Esophagus mucosa (tissue), 1 donor: ENCODE measurements around the gene TTBK2. TPM values are rescaled to one million over a fixed set of nuclear protein-coding genes. Genes with fewer than 3 reads are reported as not detected.
A peak's percentile ranks its signal among the peaks of the same experiment; 100 is the strongest.
"Not testable (repeated sequence)": the region's sequence is repeated elsewhere in the genome, so short reads cannot be mapped to it uniquely, and the experiment has no call there.

Experiments
- ATAC-seq: fragments of 200-7000 bp; cut with Tn5 transposase; one replicate; pipeline ENCODE4 v1.9.1; 2020
- total RNA-seq: library from RNA; stranded (reverse); gene quantifications from one replicate; pipeline ENCODE4 v1.2.4, GENCODE V29; 2023
- donor health status: DM: yes; HTN: yes; CAD: no.

The TTBK2 gene
- total RNA-seq, 1 donor from 2014 or later: 5.4 TPM

DNA sequence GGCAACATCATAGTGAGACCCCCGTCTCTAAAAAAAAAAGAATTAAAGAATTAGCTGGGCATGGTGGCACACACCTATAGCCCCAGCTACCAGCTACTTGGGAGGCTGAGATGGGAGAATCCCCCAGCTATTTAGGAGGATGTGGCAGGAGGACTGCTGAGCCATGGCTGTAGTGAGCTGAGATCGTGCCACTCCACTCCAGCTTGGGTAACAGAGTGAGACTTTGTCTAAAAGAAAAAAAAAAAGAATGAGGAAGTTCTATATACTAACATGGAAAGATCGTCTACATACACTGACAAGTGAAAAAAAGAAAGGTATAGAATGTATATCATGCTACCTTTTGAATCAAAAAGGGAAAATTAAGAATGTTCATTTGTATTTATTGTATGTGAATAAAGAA is 99.8 kb downstream of the TTBK2 start:
- no peak for ATAC-seq

DNA sequence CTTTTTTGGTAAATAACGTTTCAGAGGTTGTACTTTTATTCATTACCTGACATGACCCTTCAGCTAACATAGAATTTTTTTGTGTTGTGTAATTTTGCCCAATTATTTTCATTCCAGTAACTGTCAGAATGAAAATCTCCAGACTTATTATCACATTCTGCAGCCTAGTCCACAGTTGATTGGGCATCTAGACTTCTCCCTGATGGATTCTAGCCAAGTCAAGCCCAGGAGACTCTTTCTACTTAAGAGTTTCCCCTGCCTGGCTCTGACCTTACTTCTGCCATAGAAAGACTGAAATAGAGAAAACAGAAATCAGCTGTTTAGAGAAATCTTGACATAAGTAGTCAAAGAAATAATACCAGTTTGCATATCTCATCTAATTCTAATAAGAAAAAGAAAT is 100.8 kb downstream of the TTBK2 start:
- ATAC-seq: no peak

DNA sequence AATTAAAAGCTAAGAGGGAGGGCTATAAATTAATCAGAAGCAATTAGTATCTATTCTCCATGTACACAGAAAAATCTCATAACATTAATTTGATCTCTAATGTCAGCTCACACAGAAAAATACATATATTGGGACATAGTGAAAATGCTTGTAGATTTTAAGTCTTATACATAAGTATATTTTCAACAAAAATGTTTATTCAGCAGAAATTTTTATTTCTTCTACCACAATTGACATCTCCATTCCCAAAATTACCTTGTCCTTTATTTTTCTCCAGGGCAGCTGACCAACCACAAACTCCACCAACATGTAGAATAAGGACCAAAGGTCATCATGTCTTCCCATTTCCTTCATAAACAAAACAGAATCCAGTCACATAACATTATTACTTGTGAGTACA is 109.1 kb downstream of the TTBK2 start:
- no peak for ATAC-seq

DNA sequence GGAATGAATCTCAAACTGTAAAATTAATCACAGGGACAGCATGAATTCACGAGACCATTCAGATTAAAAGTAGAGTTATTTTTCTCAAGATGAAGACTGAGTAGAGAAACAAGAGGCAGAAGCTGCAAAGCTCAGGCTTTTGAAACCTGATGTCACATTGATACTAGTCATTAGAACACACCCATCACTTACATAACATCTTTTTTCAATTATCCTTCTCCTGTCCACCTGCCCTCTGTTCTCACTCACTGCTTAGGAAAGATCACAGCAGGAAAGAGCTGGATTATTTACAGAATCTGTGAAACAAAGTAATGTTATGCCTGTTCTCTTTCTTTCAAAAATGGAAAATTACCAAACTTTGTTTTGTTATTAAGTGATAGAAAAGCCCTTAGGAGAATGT is 111.7 kb downstream of the TTBK2 start:
- no peak for ATAC-seq

DNA sequence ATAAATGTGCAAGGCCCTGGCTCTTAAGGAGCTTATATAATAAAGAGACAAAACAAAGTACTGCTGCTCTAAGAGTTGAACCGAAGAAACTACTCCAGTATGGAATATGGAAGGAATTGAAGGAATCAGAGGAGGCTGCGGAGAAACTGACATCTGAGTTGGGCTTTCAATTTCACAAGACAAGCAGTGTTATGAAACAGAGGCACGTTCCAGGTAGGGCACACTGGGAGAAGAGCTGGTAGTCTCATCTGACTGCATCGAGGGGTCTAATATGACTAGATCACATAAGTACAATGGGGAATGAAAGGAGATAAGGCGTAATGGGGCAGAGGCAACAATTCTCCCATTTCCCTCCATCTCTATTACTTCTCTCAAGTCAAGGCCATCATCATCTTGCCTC is 115.3 kb downstream of the TTBK2 start:
- ATAC-seq: no peak

DNA sequence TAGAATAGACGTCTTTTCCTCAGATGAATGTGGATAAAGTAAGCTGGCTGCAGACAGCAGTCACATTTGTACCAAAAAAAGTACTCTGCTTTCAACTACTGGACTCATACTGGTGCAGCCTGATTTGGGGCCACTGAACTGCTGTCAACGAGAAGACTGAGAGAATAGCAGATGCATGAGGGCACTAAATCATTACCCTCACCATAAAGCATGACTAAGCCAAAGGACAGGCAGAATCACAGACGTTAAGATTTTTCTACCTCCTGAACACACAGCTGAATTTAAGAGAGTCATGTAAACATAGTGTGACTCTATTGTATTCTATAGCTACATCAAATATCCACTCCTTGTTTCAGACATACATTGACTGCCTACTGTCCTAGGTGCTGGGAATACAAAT is 115.8 kb downstream of the TTBK2 start:
- ATAC-seq: no peak

DNA sequence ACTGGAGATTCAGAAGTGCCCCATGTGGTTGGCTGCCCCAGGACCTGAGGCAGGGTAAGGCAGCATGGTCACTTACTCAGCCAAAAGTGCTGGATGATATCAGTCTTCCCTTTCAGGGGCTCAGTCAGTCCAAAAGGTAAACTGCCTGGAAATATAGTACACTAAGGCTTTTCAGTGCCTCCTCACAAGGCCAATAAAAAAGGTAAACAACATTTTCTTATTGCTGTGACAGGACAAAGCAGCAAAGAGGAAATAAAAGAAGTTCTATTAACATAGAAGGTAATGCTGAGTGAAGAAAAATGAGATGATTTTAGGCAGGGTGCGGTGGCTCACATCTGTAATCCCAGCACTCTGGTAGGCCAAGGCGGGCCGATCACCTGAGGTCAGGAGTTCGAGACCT is 117.1 kb downstream of the TTBK2 start:
- no peak for ATAC-seq

DNA sequence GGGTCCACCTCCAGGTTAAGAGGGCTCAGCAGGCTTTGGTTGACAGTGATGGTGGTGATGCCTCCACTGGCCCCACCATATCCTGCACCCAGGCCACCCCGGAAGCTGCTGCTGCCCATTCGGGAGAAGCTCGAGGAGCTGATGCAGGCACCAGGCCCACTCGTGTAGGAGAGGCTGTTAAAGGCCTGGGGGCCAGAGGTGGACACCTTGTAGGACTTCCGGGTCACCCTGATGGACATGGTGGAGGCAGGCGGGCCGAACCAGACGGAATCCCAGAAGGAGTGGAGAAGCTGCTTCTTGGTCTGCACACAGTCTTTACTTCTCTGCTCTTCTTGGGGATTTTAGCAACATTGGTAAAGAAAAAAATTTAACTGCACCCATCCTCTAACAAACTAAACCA is 118.4 kb downstream of the TTBK2 start:
- ATAC-seq: no peak

DNA sequence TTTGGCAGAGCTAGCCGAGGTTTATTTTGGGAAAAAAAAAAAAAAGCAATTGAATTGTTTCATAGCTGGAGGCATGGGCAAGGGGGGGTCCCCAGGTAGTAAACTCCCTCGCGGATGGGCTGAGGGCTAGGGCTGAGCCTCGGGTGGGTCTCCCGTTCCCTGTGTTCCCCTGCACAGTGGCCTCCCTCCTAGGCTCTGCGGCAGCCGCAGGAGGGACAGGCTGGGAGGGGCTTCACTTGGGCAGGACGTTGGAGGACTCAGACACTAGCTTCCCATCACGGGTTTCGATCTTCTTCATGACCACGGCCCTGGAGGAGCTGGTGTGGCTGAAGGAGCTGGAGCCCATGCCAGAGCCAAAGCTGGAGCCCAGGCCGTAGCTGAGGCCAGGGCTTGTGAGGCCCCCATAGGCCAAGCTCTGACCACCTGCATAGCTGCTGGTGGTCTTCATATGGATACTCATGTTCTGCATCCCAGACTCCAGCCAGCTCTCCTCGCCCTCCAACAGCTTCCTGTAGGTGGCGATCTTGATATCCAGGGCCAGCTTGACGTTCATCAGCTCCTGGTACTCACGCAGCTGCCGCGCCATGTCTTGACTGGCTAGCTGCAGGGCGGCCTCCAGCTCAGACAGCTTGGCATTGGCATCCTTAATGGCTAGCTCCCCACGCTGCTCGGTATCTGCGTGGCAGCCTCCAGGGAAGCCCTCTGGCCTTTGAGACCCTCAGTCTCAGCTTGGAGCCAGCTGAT is 119.7 kb downstream of the TTBK2 start:
- ATAC-seq: no peak

DNA sequence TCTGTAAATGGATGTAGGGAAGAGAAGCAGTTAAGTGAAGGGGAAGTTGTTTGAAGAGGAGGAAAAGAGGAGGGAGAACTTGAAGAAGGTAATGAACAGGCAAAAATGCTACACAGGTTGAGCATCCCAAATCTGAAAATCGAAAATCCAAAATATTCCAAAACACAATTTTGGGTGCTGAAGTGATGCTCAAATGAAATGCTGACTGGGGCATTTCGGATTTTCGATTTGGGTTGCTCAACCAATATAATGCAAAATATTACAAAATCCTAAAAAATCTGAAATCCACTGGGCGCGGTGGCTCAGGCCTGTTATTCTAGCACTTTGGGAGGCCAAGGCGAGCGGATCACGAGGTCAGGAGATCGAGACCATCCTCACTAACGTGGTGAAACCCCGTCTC is 121.8 kb downstream of the TTBK2 start:
- ATAC-seq: no peak

DNA sequence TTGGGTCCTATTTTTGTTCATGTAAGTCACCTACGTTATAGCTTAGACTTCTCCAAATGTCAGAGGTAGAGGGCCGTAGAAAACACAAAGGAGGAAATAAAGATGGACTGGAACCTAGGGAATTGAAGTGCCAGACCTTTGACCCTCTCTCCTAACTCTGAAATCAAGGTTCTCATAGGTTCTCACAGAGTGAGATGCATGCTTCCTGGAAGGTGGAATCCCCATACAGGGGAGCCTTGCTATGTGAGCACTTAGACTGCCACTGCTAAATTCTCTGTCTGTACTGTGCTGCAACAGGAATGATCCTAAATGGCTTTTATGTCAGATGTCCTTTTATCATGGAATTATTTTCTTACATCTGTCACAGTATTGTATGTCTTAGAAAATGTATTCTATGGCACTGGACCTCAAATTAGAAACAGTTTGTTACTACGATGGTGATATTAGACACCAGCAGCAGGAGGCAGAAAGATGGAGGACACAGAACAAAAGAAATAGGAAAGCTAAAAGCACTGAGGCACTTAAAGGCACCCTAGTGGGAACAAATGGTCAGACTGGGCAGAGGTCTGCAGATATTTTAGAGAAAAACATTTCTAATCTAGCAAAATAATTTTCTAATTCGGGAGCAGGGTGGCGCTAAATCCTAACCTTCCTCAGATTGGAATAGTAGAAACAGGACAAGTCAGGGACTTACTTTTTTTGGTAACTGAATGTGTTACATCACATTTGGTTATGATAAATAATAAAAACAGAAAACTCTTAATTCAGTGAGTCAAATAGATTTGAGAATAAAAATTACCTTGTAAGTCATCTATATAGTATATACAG is 123.4 kb downstream of the TTBK2 start:
- ATAC-seq: no peak

DNA sequence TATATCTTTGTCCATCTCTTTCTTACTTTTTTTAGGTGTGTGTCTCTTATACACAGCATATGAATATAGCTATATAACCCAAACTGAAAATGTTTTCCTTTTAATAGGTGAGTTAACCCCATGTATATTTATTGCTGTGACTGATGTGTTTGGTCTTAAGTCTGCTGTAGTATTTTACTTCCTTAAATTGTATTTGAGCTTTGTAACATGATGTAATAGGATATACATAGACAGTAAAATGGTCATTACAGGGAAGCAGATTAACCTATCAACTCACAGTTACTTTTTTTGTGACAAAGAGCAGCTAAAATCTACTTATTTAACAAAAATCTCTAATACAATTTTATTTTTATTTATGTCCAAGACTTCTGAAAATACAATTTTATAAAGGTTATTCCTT is 131.9 kb downstream of the TTBK2 start:
- ATAC-seq: no peak

DNA sequence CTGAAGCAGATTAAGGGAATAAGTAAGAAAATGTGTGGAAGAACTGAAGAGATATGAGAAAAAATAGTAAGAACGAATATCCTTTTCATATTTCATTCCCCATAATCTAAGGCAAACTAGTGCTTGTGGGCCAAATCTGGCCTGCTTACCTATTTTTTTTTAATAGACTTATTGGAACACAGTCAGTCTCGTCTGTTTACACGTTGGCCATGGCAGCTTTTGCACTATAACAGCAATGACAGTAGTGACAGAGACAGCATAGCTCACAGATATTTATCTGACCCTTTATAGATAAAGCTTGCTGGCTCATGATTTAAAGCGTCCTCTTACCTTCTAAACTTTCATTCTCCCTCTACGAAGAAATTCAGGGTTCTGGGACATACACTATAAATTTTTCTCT is 133.6 kb downstream of the TTBK2 start:
- ATAC-seq: no peak

DNA sequence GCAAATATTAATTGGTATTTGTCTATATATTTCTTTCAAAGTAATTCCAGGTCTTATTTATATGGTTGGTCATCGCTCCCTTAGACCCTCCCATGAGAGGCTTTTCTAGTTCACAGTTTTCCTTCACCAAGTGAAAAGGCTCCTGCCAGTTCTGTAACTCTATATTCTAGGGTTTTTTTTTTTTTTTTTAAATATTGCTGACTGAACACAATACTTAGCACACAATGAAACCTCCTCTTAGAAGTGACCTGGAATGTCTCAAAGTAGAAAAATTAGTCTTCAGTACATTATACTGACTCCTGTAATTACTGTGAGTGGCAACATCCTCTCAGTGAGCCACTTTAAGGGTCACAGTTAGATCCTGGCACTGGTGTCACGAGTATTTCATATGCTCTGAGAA is 135.0 kb downstream of the TTBK2 start:
- no peak for ATAC-seq

DNA sequence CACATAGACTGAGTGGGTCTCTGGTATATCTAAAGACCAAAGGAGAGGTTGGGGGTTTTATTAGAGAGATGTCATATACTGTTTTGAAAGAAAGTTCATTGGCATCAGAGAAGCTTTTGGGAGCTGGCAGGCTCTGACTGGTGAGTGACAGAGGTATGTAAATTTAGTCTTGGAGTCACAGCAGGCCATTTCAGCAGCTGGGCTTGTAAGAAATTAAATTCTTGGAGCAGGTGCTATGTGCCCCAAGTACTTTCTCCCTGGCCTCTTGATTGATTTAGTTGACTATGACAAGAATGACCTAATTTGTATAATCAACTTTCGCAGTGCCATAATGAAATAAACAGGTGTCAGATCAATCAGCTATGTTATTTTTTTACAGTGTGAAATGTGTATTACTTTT is 135.9 kb downstream of the TTBK2 start:
- ATAC-seq: no peak

DNA sequence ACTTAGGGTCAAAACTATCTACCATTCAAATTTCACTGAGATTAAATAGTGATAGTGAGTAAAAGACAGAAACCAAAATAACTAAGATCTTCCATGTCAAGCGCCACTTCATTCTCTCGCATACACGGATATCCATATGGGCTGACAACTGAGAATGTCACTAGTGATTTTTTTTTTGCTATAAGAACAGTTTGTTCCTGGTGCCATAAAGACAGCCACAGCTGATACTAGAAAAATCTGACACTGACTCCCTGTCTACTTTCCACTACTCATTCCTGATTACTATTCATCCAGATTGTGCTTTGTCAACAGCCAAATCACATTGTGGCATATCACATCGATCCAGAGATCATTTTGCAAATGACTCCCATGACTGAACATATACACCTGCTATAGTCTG is 137.9 kb downstream of the TTBK2 start:
- no peak for ATAC-seq

DNA sequence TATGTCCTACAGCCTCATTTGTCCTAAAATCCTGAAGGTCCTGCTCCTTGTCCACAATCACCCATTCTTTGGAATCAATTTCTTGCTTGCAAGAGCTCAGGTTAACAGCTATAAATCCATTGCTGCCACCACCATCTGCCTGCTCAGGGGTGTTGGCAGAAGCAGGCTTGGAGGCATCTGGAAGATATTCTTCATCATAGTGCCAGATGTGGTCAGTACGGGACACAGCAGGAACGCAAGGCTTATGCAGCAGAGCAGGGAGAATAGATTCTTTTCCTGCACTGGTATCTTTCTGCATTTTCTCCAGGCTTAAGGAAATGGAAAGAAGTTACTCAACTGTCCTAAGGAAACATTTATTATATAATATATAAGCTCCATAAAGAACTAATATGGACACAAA is 145.2 kb downstream of the TTBK2 start:
- no peak for ATAC-seq

DNA sequence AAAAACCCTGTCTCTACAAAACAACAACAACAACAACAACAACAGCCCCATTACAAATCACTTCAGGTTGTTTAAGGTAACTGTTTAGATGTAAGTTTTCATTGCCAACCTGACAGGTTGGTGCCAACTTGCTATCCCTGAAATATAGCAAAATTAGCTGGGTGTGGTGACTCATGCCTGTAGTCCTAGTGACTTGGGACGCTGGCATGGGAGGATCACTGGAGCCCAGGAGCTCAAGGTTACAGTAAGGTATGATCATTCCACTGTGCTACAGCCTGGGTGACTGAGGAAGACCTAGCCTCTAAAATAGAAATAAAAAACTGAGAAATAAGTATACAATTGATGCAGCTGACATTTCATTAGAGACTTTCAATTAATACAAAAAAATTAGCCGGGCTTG is 147.7 kb downstream of the TTBK2 start:
- ATAC-seq: no peak

DNA sequence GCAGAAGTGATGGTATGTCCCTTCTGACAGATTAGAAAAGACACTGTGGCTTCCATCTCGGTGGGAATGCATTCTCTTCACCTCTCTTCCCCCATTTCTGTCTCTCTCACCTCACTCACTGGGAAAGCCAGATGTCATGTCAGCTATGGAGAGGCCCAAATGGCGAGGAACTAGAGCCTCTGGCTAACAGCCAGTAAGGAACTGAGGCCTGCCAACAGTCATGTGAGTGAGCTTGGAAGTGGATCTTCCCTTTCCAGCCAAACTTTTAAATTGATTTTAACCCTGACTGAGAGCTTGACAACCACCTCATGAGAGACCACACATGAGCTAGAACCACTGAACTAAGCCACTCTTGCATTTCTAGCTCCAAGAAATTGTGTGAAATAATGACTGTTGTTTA is 148.4 kb downstream of the TTBK2 start:
- ATAC-seq: no peak

DNA sequence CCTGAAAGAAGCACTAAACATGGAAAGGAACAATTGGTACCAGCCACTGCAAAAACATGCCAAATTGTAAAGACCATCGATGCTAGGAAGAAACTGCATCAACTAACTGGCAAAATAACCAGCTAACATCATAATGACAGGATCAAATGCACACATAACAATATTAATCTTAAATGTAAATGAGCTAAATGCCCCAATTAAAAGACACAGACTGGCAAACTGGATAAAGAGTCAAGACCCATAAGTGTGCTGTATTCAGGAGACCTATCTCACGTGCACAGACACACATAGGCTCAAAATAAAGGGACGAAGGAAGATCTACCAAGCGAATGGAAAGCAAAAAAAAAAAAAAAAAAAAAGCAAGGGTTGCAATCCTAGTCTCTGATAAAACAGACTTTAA is 154.5 kb downstream of the TTBK2 start:
- ATAC-seq: not testable (repeated sequence)

DNA sequence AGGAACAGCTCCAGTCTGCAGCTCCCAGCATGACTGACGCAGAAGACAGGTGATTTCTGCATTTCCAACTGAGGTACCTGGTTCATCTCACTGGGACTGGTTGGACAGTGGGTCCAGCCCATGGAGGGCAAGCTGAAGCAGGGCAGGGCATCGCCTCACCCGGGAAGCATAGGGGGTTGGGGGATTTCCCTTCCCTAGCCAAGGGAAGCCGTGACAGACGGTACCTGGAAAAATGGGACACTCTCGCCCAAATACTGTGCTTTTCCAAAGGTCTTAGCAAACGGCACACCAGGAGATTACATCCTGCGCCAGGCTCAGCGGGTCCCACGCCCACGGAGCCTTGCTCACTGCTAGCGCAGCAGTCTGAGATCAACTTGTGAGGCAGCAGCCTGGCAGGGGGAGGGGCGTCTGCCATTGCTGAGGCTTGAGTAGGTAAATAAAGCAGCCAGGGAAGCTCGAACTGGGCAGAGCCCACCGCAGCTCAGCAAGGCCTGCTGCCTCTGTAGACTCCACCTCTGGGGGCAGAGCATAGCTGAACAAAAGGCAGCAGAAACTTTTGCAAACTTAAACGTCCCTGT is 156.3 kb downstream of the TTBK2 start:
- ATAC-seq: not testable (repeated sequence)

DNA sequence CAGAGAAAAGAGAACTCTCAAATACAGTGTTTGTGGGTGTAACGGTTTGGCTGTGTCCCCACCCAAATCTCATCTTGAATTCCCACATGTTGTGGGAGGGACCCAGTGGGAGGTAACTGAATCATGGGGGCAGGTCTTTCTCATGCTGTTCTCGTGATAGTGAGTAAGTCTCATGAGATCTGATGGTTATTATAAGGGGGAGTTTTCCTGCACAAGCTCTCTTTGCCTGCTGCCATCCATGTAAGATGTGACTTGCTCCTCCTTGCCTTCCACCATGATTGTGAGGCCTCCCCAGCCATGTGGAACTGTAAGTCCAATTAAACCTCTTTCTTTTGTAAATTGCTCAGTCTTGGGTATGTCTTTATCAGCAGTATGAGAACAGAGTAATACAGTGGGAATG is 158.8 kb downstream of the TTBK2 start:
- ATAC-seq: not testable (repeated sequence)

DNA sequence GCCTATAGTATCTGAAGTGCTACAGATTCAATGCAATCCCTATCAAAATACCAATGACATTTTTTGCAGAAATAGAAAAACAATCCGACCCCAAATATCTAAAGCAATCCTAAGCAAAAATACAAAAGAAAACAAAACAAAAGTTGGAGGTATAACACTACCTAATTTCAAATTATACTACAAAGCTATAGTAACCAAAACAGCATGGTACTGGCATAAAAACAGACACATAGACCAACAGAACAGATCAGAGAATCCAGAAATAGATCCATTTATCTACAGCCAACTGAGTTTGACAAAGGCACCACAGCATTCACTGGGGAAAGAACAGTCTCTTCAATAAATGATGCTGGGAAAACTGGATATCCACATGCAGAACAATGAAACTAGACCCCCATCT is 159.8 kb downstream of the TTBK2 start:
- no peak for ATAC-seq

DNA sequence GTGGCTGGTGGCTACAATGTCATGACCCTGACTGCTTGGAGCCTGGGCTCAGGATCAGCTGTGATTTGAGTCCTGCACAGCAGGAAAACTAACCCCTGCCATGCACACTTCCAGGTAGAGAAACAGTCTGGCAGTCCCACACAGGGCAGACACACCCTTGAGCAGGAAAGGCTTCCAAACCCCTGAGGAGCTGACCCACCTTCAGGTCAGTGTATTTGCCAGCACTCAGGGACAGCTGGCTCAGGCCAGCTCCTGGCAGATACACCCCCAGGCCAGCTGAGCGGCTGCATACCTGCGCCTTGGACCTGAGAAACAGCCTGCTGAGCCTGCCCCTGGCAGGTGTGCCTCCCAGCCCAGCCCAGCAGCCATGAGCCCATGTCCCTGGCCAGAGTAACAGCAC is 161.5 kb downstream of the TTBK2 start:
- ATAC-seq: peak; percentile 17
